ENCODE measurements around the gene TNFSF4. TPM values are rescaled to one million over a fixed set of nuclear protein-coding genes. Genes with fewer than 3 reads are reported as not detected.

TNFSF4 gene
- total RNA-seq, 1 donor from 2014 or later: 1.3 TPM

DNA sequence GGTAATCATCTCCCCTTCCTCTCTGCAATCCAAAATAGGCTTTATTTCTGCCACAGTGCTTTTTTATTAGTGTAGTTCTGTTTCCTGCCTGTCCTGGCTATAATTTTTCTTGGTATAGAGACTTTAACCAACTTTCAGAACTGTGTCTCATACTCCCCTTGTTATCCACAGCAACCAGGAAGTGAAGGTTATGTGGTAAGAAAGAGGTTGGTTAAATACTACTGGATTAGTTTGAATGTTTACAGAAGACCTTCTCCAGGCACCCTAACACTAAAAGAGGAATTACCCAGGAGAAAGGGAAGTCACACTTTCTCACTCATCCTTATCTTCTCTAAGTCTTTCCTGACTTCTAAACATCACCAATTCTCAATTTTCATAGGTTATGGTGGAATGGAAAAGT lies 17.8 kb upstream of the TNFSF4 start:
- no peak for DNase-seq (ENCODE audit: low read depth)
- H3K27me3 ChIP-seq (ENCODE audit: control insufficient read depth, insufficient read depth, low read length): no peaks in the 10 kb centered on the region
- TF ChIP-seq, protein P1, sequence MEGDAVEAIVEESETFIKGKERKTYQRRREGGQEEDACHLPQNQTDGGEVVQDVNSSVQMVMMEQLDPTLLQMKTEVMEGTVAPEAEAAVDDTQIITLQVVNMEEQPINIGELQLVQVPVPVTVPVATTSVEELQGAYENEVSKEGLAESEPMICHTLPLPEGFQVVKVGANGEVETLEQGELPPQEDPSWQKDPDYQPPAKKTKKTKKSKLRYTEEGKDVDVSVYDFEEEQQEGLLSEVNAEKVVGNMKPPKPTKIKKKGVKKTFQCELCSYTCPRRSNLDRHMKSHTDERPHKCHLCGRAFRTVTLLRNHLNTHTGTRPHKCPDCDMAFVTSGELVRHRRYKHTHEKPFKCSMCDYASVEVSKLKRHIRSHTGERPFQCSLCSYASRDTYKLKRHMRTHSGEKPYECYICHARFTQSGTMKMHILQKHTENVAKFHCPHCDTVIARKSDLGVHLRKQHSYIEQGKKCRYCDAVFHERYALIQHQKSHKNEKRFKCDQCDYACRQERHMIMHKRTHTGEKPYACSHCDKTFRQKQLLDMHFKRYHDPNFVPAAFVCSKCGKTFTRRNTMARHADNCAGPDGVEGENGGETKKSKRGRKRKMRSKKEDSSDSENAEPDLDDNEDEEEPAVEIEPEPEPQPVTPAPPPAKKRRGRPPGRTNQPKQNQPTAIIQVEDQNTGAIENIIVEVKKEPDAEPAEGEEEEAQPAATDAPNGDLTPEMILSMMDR (IDR thresholded peaks at IDR 0.05; ENCODE audit: insufficient read depth, low read length, poor library complexity, severe bottlenecking): no peak
- H3K4me3 ChIP-seq (ENCODE audit: low read depth, low read length): no peak overlapping the region
- no peaks in the 10 kb centered on the region for H3K36me3 ChIP-seq (ENCODE audit: control insufficient read depth, insufficient read depth, low read length)

DNA sequence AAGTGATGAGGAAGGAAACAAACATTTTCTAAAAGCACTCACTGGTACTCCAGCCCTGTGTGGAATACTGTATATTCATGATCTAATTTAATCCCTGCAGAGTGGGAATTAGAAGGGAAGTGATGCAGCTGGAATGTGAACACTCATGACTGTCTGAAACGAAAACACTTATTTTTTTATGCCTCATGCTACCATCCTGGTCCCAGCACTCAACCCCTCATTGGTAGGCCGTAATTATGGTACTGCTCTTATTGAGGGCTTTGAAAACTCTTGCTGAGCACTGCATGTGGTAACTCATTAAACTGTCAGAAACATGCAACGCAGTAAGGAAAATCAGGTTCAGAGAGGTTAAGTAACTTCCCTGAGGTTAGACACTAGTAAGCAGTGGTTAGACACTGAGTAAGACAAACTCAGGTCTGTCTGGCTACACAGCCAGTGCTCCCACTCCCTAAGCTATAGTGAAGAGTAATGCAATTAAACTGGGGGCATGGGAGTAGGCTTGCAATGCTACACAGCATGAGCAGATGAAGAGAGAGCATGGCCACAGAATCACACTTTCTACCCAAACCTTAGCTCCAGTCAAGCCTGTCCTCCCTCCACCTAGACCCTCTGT lies 17.3 kb upstream of the TNFSF4 start:
- Histone ChIP-seq H3K27me3 (ENCODE audit: control insufficient read depth, insufficient read depth, low read length) (no peaks in the 10 kb centered on the region), H3K4me3 (ENCODE audit: low read depth, low read length) (no peak overlapping the region), H3K36me3 (ENCODE audit: control insufficient read depth, insufficient read depth, low read length) (no peaks in the 10 kb centered on the region)
- TF ChIP-seq, protein P1 (IDR thresholded peaks at IDR 0.05; ENCODE audit: insufficient read depth, low read length, poor library complexity, severe bottlenecking): no peak
- no peak for DNase-seq (ENCODE audit: low read depth)

DNA sequence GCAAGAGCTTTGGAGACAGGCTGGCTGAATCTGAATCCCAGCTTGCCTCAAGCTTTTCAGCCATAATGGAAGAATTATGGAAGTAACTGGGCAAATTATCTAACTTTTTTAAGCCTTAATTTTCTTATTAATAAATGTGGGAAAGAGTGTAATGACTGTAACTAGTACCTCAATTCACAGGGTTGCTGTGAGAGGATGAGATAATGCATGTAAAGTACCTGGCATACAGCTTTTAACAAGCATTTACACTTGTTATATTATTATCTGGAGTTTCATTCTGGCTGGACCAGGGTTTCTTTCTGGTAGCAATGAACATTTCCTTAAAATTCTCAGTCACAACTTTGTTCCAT lies 15.9 kb upstream of the TNFSF4 start:
- no peak overlapping the region for H3K4me3 ChIP-seq (ENCODE audit: low read depth, low read length)
- H3K36me3 ChIP-seq (ENCODE audit: control insufficient read depth, insufficient read depth, low read length): no peaks in the 10 kb centered on the region
- TF ChIP-seq, protein P1 (IDR thresholded peaks at IDR 0.05; ENCODE audit: insufficient read depth, low read length, poor library complexity, severe bottlenecking): no peak
- DNase-seq (ENCODE audit: low read depth): no peak
- no peaks in the 10 kb centered on the region for H3K27me3 ChIP-seq (ENCODE audit: control insufficient read depth, insufficient read depth, low read length)

DNA sequence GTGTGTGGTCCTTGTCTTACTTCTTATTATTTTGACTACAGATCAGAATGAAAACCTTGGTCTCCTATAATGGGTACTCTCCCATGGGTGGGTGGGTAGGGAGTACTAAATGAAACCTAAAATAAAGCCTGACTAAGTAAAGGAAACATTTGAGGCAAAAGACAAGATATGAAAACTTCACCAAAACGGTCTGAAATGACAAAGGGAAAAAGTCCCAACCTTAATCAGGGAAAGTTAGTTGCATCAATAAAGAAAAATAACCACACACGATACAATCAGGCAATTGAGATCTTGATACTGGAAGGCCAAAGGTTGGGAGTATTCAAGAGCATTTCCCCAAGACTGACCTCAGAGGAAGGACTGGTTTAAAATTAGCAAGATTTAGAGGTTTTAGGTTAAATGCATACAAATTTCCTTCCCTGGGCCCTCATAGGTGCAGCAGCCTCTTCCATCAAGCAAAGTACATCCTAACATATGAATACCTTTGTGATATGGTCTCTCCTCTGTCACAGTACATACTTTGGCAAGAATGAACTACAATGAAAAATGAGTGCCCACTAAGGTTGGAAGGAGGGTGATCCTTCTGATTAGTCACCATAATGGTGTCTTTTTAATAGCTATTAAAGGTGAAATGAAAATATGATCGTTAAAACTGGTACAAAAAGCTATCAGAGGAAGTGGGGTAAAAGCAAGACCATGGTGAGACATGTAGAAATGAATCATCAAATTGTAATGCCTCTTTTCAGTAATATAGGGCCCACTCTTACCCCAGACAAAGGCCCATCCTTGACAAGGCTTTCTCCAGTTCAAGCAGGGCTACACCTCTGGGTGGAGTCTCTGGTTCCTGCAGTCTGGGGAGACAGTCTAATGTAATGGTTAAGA lies 15.3 kb upstream of the TNFSF4 start:
- TF ChIP-seq, protein P1 (IDR thresholded peaks at IDR 0.05; ENCODE audit: insufficient read depth, low read length, poor library complexity, severe bottlenecking): no peak
- no peak for DNase-seq (ENCODE audit: low read depth)
- Histone ChIP-seq H3K27me3 (ENCODE audit: control insufficient read depth, insufficient read depth, low read length) (no peaks in the 10 kb centered on the region), H3K4me3 (ENCODE audit: low read depth, low read length) (no peak overlapping the region), H3K36me3 (ENCODE audit: control insufficient read depth, insufficient read depth, low read length) (no peaks in the 10 kb centered on the region)

DNA sequence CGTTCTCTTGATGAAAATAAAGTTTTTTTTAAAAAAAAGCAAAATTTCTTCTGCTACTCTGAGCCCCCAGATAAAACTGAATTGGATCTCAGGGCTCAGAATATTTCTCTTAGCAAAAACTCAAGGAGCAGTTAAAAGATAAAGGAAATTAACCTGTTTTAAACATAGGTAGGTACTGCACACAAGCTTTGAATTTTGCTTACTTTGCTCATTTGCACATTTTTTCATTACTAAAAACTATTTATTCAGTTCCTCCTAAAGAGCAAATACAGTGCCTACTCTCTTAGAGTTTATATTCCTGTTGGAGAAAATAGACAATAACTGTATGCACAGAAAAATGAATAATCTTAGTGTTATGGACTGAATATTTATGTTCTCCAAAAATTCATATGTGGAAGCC lies 13.0 kb upstream of the TNFSF4 start:
- Histone ChIP-seq H3K27me3 (ENCODE audit: control insufficient read depth, insufficient read depth, low read length) (no peaks in the 10 kb centered on the region), H3K4me3 (ENCODE audit: low read depth, low read length) (no peak overlapping the region), H3K36me3 (ENCODE audit: control insufficient read depth, insufficient read depth, low read length) (no peaks in the 10 kb centered on the region)
- TF ChIP-seq, protein P1 (IDR thresholded peaks at IDR 0.05; ENCODE audit: insufficient read depth, low read length, poor library complexity, severe bottlenecking): no peak
- no peak for DNase-seq (ENCODE audit: low read depth)
